SK-N-SH (cell line): Measurements from ENCODE around the gene USP34.

Experiments used
- CTCF ChIP-seq: fragments of 200-600 bp; sonication (generic); IDR thresholded peaks from 2 replicates; pipeline ENCODE4 v1.6.1; 2017; ENCODE audit warnings: antibody characterized with exemption, mild to moderate bottlenecking, moderate library complexity
- EP300 ChIP-seq, 2 experiments: IDR thresholded peaks; 2 replicates each; pipeline versions ENCODE4 v1.4.0 to v1.6.1; 2012; ENCODE audit warnings: borderline replicate concordance in 1 of 2, low read depth in 1 of 2, low read length in 1 of 2
- FOSL2 ChIP-seq: IDR thresholded peaks from 2 replicates; pipeline ENCODE4 v1.4.0; 2012; ENCODE audit warnings: low read depth, mild to moderate bottlenecking, moderate library complexity, borderline replicate concordance
- GATA2 ChIP-seq: sonication (generic); formaldehyde crosslinking; IDR thresholded peaks from 2 replicates; pipeline ENCODE4 v1.5.0; 2020; ENCODE audit warnings: mild to moderate bottlenecking, missing genetic modification reagents
- MAX ChIP-seq: IDR thresholded peaks from 2 replicates; pipeline ENCODE4 v1.4.0; 2012; ENCODE audit warnings: low read depth
- PBX3 ChIP-seq: IDR thresholded peaks from 2 replicates; pipeline ENCODE4; 2012
- POLR2AphosphoS5 ChIP-seq: IDR thresholded peaks from 2 replicates; pipeline ENCODE4 v1.6.1; 2012; ENCODE audit warnings: low read depth, low read length
- RAD21 ChIP-seq: IDR thresholded peaks from 2 replicates; pipeline ENCODE4 v1.6.1; 2012; ENCODE audit warnings: mild to moderate bottlenecking, low read length
- RFX5 ChIP-seq: IDR thresholded peaks from 2 replicates; pipeline ENCODE4 v1.6.1; 2012; ENCODE audit warnings: mild to moderate bottlenecking, improper control_type of control experiment, low read length
- SMC3 ChIP-seq: IDR thresholded peaks from 2 replicates; pipeline ENCODE4 v1.6.1; 2012; ENCODE audit warnings: low read depth, low read length, improper control_type of control experiment
- TAF1 ChIP-seq: IDR thresholded peaks from 2 replicates; pipeline ENCODE4 v1.6.1; 2012; ENCODE audit warnings: low read depth, mild to moderate bottlenecking, low read length, moderate library complexity, borderline replicate concordance

- no peak for TF ChIP-seq CTCF
- no peak for TF ChIP-seq FOSL2
- no peak for TF ChIP-seq RAD21
- no peak for TF ChIP-seq MAX
- no peak for TF ChIP-seq GATA2 (CRISPR knock-in tag)
- TF ChIP-seq SMC3, result no peak
- TF ChIP-seq RFX5, result no peak
- TF ChIP-seq EP300 (IDR thresholded peaks at IDR 0.05; ENCODE audit: borderline replicate concordance in 1 of 2, low read depth in 1 of 2, low read length in 1 of 2), result no peak
- no peak for TF ChIP-seq POLR2AphosphoS5
- TF ChIP-seq PBX3, result no peak
- TF ChIP-seq TAF1, result no peak
Measured at GRCh38 chr2:61181382-61182058, 289.4 kb downstream of the USP34 start.
